Psoas muscle (tissue), 8 donors: Measurements from ENCODE around the gene ZBTB47. TPM values are rescaled to one million over a fixed set of nuclear protein-coding genes. Genes with fewer than 3 reads are reported as not detected.
A peak's percentile ranks its signal among the peaks of the same experiment; 100 is the strongest.

Experiments used
- ATAC-seq, 4 donors: fragments of 200-7000 bp; cut with Tn5 transposase; one replicate each; pipeline ENCODE4 v1.9.1; 2020; ENCODE audit warnings: moderate library complexity in 3 of 4, mild to moderate bottlenecking in 2 of 4
- DNase-seq, 2 donors: peaks; one replicate each; pipeline ENCODE4 v3.0.0-alpha.2; 2020
- H3K27ac ChIP-seq: fragments of 200-600 bp; one replicate; pipeline ENCODE4 v1.8.0; 2022
- H3K27me3 ChIP-seq, 3 donors: fragments of 200-600 bp in 1 of 3; one replicate each; pipeline versions ENCODE4 v1.6.1 to v1.8.0; 2013 to 2022; ENCODE audit warnings: low read length in 2 of 3, mild to moderate bottlenecking in 2 of 3, moderate library complexity in 1 of 3; ENCODE audit not compliant: insufficient read depth in 3 of 3
- H3K36me3 ChIP-seq, 2 donors: fragments of 200-600 bp in 1 of 2; one replicate each; pipeline versions ENCODE4 v1.6.1 to v1.8.0; 2013 to 2022; ENCODE audit warnings: low read depth in 1 of 2, mild to moderate bottlenecking in 1 of 2, moderate library complexity in 1 of 2; ENCODE audit not compliant: insufficient read depth in 1 of 2
- H3K4me1 ChIP-seq: fragments of 200-600 bp; one replicate; pipeline ENCODE4 v1.8.0; 2022
- H3K4me3 ChIP-seq: fragments of 200-600 bp; one replicate; pipeline ENCODE4 v1.8.0; 2022; ENCODE audit warnings: mild to moderate bottlenecking
- H3K9me3 ChIP-seq: fragments of 200-600 bp; one replicate; pipeline ENCODE4 v1.8.0; 2022
- WGBS, 3 donors: extraction: QIAGEN DNeasy Blood & Tissue Kit; methylation state at CpG; one replicate each; pipeline versions ENCODE4 v1.1.6 to v1.1.7; 2013; 5-methylcytosine and 5-hydroxymethylcytosine counted together
- intact Hi-C, 2 donors: fragments of 100-400 bp; cut with DNase I; formaldehyde crosslinking; loops; one replicate each; pipeline versions ENCODE4 v1.11.0 to v1.14.2; 2022
- polyA plus RNA-seq, 3 donors: library from polyadenylated mRNA; stranded (reverse); fragments of 200-250 nt; gene quantifications; one replicate each; pipeline ENCODE4 v1.2.3, GENCODE V29; 2013
- total RNA-seq, 4 donors: library from RNA; stranded (reverse); fragmentation: NEBNext Ultra II Directional in 2 of 4; extraction: Animal tissue kit (Norgen Biotek cat#: 25700) in 2 of 4; gene quantifications; one replicate each; pipeline versions ENCODE4 v1.2.1 to v1.2.4, GENCODE V29; 2021 to 2023
- TF ChIP-seq, protein P1 (sequence below): fragments of 200-600 bp; IDR thresholded peaks from one replicate; pipeline ENCODE4 v1.8.0; 2022; ENCODE audit warnings: antibody characterized with exemption
- donor health status: healthy with polysubstance abuse.
- donor health status: DM: no; HTN: no; CAD: no; lungs with moderate emphysema.
- donor health status: Bipolar disorder and iron deficiency.
- donor health status: healthy.
- donor health status: DM: yes; HTN: yes; CAD: no.
- donor health status: DM: no; HTN: no; CAD: no.
- donor health status: DM: no; HTN: no; CAD: no.
- donor health status: DM: yes; HTN: yes; CAD: no.

ZBTB47 gene
- total and polyA plus RNA-seq, 7 donors = 41.6 to 151 (median 90.3) TPM

DNA sequence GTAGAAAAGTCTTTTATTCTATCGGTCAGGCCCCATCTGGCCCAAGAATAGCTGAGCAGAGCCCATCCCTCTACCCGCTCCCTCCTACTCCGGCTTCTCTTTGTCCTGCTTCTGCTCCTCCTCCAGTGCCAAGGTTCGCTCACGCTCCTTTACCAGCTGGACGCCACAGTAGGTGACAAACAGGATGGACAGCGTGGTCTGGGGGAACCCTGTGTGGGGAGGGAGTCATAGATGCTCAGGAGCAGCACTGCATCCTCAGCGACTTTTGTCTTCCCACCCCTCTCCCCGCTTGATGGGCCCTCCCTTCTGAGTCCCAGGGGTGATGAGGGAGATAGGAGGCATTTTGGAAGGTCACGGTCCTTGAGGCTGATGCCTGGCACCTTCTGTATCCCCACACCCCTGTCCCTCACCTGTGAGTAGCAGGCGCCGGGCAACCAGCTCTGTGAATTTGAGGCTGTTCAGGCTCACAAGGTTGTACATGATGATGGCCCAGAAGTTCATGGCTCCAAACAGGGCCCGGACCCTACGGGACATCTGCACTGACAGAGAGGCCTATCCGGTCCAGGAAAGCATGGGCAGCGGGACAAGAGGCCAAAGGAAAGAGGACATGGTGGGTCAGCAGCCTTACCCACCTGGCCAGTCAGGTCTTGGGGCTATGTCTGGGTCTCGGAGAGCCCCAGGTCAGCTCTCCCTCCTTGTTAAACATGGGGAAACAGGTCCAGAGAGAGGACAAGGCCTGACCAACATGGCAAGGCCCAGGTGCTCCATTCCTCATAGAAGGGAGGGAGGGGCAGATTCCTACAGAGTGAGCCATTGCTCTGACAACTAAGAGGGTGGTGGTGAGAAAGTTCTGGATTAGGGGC lies 39.4 kb downstream of the ZBTB47 start:
- H3K27ac ChIP-seq = peak overlapping the region; percentile 100
- DNase-seq = no peak
- TF ChIP-seq, protein P1, sequence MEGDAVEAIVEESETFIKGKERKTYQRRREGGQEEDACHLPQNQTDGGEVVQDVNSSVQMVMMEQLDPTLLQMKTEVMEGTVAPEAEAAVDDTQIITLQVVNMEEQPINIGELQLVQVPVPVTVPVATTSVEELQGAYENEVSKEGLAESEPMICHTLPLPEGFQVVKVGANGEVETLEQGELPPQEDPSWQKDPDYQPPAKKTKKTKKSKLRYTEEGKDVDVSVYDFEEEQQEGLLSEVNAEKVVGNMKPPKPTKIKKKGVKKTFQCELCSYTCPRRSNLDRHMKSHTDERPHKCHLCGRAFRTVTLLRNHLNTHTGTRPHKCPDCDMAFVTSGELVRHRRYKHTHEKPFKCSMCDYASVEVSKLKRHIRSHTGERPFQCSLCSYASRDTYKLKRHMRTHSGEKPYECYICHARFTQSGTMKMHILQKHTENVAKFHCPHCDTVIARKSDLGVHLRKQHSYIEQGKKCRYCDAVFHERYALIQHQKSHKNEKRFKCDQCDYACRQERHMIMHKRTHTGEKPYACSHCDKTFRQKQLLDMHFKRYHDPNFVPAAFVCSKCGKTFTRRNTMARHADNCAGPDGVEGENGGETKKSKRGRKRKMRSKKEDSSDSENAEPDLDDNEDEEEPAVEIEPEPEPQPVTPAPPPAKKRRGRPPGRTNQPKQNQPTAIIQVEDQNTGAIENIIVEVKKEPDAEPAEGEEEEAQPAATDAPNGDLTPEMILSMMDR = no peak

DNA sequence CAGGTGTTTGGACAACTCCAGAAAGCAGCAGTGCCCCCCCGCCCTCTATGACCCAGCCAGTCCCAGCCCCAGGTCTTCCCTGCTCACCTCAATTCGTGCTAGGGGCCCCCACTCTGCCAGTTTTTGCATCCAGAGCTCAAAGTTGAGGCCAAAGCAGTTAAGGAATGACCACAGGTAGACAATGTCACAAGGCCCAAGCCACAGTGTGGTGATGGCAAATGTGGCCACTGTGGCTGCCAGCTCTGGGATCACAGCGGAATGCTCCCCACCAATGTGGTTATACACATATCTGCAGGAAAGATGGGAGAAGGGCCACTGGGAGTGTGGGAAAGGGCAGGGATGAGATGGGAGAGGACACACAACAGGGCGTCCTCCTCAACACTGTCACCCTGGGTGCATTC lies 40.0 kb downstream of the ZBTB47 start:
- Histone ChIP-seq H3K36me3 (peaks cover 0 to 42% of the 10 kb centered on the region in 2 donors), H3K27ac (peak overlapping the region; percentile 100)
- DNase-seq = no peak

More for the DNA sequence above, 39.4 kb downstream of the ZBTB47 start:
- ATAC-seq = peak in 2 of 4 donors; percentile 3 to 18
- intact Hi-C loops = no loop called here
- H3K4me1 ChIP-seq = peaks cover 17% of the 10 kb centered on the region
- 69 to 87% (median 73%) methylated on average over 17 of the region's 17 CpGs for WGBS, 3 donors
- no peaks in the 10 kb centered on the region for H3K9me3 ChIP-seq
- H3K4me3 ChIP-seq = no peak overlapping the region
- H3K36me3 ChIP-seq = peaks cover 0 to 37% of the 10 kb centered on the region in 2 donors
- H3K27me3 ChIP-seq = no peaks in the 10 kb centered on the region

DNA sequence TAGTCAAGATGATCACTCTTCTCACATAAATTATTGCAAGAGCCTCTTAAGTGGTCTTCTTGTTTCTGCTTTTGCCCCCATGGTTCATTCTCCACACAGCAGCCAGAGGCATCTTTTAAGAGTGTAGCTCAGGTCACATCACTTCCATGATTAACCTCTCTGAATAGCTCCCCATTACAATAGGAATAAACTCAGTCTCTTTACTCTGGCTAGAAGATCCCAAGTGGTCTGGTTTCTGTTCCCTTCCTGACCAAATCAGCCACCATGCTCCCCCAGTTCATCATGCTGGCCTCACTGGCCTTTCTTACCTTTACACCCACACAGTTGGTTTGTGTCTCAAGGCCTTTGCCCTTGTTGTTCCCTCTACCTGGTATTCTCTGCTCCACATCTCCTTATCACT lies 40.9 kb downstream of the ZBTB47 start:
- intact Hi-C loops = no loop called here
- Histone ChIP-seq H3K4me1 (peaks cover 22% of the 10 kb centered on the region), H3K36me3 (peaks cover 0 to 40% of the 10 kb centered on the region in 2 donors), H3K27ac (peak overlapping the region; percentile 100), H3K27me3 (no peaks in the 10 kb centered on the region), H3K4me3 (no peak overlapping the region), H3K9me3 (no peaks in the 10 kb centered on the region)
- no peak for ATAC-seq
- TF ChIP-seq, protein P1 = no peak
- no peak for DNase-seq

More for the DNA sequence above, 40.0 kb downstream of the ZBTB47 start:
- peaks cover 21% of the 10 kb centered on the region for H3K4me1 ChIP-seq
- WGBS, 3 donors = 66 to 80% (median 69%) methylated on average over 4 of the region's 4 CpGs
- H3K27me3 ChIP-seq = no peaks in the 10 kb centered on the region
- intact Hi-C loops = no loop called here
- no peak for ATAC-seq
- TF ChIP-seq, protein P1 = no peak
- H3K9me3 ChIP-seq = no peaks in the 10 kb centered on the region
- H3K4me3 ChIP-seq = no peak overlapping the region

DNA sequence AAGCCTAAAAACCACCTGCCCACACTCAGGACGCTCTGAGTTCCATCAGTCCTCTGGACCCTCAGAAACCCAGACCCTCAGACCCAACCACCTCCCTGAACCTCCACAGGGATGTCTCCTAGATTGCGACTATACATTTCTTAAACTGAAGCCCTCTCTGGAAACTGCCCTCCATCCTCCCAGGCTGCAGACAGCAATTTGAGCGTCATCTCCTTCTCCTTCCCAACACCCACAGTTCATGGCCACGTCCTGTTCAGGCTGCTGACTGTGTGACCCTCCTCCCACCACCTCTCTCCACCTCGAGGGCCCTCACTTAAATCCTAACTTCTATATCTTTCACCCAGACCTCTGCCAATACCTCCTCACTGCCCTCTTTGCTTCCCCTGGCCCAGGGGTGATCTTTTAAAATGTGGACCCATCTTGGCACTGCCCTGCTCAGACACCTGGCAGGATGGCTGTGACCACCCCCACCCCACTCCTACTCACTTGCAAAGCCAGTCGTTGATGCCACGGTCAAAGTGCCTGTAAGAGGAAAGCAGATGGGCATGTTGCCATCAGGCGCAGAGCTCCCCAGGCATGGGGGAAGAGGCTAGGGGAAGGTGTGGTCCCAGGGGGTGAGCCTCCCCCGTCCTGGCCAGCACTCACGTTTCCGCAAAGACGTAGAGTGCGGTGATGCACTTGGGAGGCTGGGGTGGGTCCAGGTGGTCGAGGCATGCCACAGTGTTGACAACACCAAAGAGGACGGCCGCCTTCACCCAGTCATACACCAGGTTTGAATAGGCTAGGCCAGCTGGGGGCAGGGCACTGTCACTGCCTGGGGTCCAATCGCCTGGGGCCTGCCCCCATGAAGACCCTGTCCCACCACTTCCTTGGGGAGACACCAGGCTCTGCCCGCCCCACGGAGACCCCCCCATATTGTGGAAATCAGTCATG lies 43.1 kb downstream of the ZBTB47 start:
- H3K9me3 ChIP-seq = no peaks in the 10 kb centered on the region
- peak overlapping the region; percentile 100 for H3K27ac ChIP-seq
- peaks cover 0 to 24% of the 10 kb centered on the region in 2 donors for H3K36me3 ChIP-seq
- no peak overlapping the region for H3K4me3 ChIP-seq
- peaks cover 25% of the 10 kb centered on the region for H3K4me1 ChIP-seq
- no peaks in the 10 kb centered on the region for H3K27me3 ChIP-seq
- ATAC-seq (no peak), DNase-seq (peak in 1 of 2 donors; percentile 68)
- 68 to 72% (median 68%) methylated on average over 19 of the region's 19 CpGs for WGBS, 3 donors
- intact Hi-C loops = no loop called here
- TF ChIP-seq, protein P1 = no peak
